HG02870 (cell line): Measurements from ENCODE around the gene ZNF496.
"Not testable (repeated sequence)": the region's sequence is repeated elsewhere in the genome, so short reads cannot be mapped to it uniquely, and the experiment has no call there.

Experiments
- ATAC-seq: cut with Tn5 transposase; IDR thresholded peaks from one replicate; pipeline ENCODE4 v1.9.1; 2021; ENCODE audit warnings: mild to moderate bottlenecking, moderate library complexity; ENCODE audit not compliant: unreplicated experiment

The ZNF496 gene

GRCh38 chr1:247331525-247332214, at the start of gene ZNF496:
ZNF496 (minus strand) TSS chr1:247331867; CDS start chr1:247329578, 2,289 bp downstream.
- ATAC-seq = peak; percentile 55

GRCh38 chr1:247378334-247379073, 46.8 kb upstream of the ZNF496 start:
- no peak for ATAC-seq

GRCh38 chr1:247377656-247378055, 46.0 kb upstream of the ZNF496 start:
- ATAC-seq = not testable (repeated sequence)

GRCh38 chr1:247376659-247377058, 45.0 kb upstream of the ZNF496 start:
- no peak for ATAC-seq

GRCh38 chr1:247375747-247376146, 44.1 kb upstream of the ZNF496 start:
- ATAC-seq = no peak

- not testable (repeated sequence) for ATAC-seq
Measured at GRCh38 chr1:247374651-247375334, 43.1 kb upstream of the ZNF496 start.

GRCh38 chr1:247373721-247374141, 42.1 kb upstream of the ZNF496 start:
- peak; percentile 71 for ATAC-seq

GRCh38 chr1:247371801-247372259, 40.2 kb upstream of the ZNF496 start:
- no peak for ATAC-seq

- no peak for ATAC-seq
Measured at GRCh38 chr1:247370786-247371732, 39.4 kb upstream of the ZNF496 start.

- no peak for ATAC-seq
Measured at GRCh38 chr1:247368490-247369145, 37.0 kb upstream of the ZNF496 start.

- ATAC-seq = no peak
Measured at GRCh38 chr1:247367786-247368422, 36.2 kb upstream of the ZNF496 start.

- ATAC-seq = no peak
Measured at GRCh38 chr1:247366926-247367645, 35.4 kb upstream of the ZNF496 start.

GRCh38 chr1:247366345-247366744, 34.7 kb upstream of the ZNF496 start:
- not testable (repeated sequence) for ATAC-seq

- ATAC-seq = no peak
Measured at GRCh38 chr1:247365023-247365422, 33.4 kb upstream of the ZNF496 start.

GRCh38 chr1:247363000-247363399, 31.3 kb upstream of the ZNF496 start:
- not testable (repeated sequence) for ATAC-seq

- ATAC-seq = no peak
Measured at GRCh38 chr1:247362153-247362552, 30.5 kb upstream of the ZNF496 start.

- ATAC-seq = no peak
Measured at GRCh38 chr1:247360991-247361731, 29.5 kb upstream of the ZNF496 start.
